Activated T-cell treated with anti-CD3 and anti-CD28 coated beads for 4 hours (primary cell): ENCODE measurements around the gene MTG1.
A peak's percentile ranks its signal among the peaks of the same experiment; 100 is the strongest.
"Not testable (repeated sequence)": the region's sequence is repeated elsewhere in the genome, so short reads cannot be mapped to it uniquely, and the experiment has no call there.

ENCODE experiments used
- DNase-seq: peaks from one replicate; pipeline ENCODE4 v3.0.0-alpha.2; 2020

Gene MTG1

GRCh38 chr10:133359554-133359971, 34.4 kb upstream of the MTG1 start:
- DNase-seq: no peak

- DNase-seq: no peak
Measured at GRCh38 chr10:133359972-133360610, 33.9 kb upstream of the MTG1 start.

- DNase-seq: no peak
Measured at GRCh38 chr10:133361227-133361626, 32.7 kb upstream of the MTG1 start.

GRCh38 chr10:133361773-133362441, 32.0 kb upstream of the MTG1 start:
- no peak for DNase-seq

GRCh38 chr10:133362846-133363245, 31.1 kb upstream of the MTG1 start:
- no peak for DNase-seq

GRCh38 chr10:133364645-133365431, 29.1 kb upstream of the MTG1 start:
- DNase-seq: no peak

- no peak for DNase-seq
Measured at GRCh38 chr10:133365461-133366129, 28.4 kb upstream of the MTG1 start.

GRCh38 chr10:133366130-133366478, 27.9 kb upstream of the MTG1 start:
- no peak for DNase-seq

GRCh38 chr10:133366751-133367150, 27.2 kb upstream of the MTG1 start:
- DNase-seq: no peak

- not testable (repeated sequence) for DNase-seq
Measured at GRCh38 chr10:133367461-133367860, 26.5 kb upstream of the MTG1 start.

GRCh38 chr10:133368153-133368552, 25.8 kb upstream of the MTG1 start:
- DNase-seq: no peak

GRCh38 chr10:133370030-133370786, 23.7 kb upstream of the MTG1 start:
- no peak for DNase-seq

- DNase-seq: no peak
Measured at GRCh38 chr10:133372507-133372906, 21.4 kb upstream of the MTG1 start.

- peak; percentile 87 for DNase-seq
Measured at GRCh38 chr10:133373174-133374090, 20.5 kb upstream of the MTG1 start, which contains the start of gene ECHS1. TSS of gene ECHS1 (minus strand) at chr10:133373354. CDS start at chr10:133373333, 21 bp downstream.

- no peak for DNase-seq
Measured at GRCh38 chr10:133375357-133376115, 18.4 kb upstream of the MTG1 start.

GRCh38 chr10:133376183-133376582, 17.8 kb upstream of the MTG1 start:
- not testable (repeated sequence) for DNase-seq

- DNase-seq: no peak
Measured at GRCh38 chr10:133377025-133377817, 16.7 kb upstream of the MTG1 start.

- no peak for DNase-seq
Measured at GRCh38 chr10:133377818-133378250, 16.1 kb upstream of the MTG1 start.

GRCh38 chr10:133378251-133379096, 15.5 kb upstream of the MTG1 start:
- no peak for DNase-seq
